22Rv1 (cell line): ENCODE results near the gene FOXP1.

Source experiments
- ZFX ChIP-seq: fragments of 450-650 bp; IDR thresholded peaks from 2 replicates; pipeline ENCODE4 v1.6.1; 2017; ENCODE audit warnings: antibody characterized with exemption, borderline replicate concordance
- TF ChIP-seq, protein P1 (sequence below): fragments of 450-650 bp; IDR thresholded peaks from 2 replicates; pipeline ENCODE4 v1.5.1; 2017; ENCODE audit warnings: mild to moderate bottlenecking

DNA sequence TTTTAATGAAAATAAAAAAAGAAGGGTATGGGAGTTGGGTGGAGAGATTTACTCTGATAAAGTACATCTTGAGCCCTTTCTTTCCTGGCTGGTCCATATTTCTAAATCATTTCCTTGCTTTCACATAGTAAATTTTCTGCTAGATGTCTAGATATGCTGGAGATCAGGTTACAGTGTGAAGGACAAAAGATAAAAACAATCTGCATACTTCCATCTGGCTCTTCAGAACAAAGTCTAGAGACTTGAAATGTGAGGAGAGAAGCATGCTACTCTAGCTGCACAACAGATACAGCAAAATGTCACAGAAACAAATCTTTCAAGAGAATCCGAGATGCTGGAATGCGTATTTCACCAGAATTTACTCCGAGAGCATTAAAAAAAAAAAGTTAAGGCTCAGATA lies 42.2 kb downstream of the FOXP1 start:
- TF ChIP-seq, protein P1, sequence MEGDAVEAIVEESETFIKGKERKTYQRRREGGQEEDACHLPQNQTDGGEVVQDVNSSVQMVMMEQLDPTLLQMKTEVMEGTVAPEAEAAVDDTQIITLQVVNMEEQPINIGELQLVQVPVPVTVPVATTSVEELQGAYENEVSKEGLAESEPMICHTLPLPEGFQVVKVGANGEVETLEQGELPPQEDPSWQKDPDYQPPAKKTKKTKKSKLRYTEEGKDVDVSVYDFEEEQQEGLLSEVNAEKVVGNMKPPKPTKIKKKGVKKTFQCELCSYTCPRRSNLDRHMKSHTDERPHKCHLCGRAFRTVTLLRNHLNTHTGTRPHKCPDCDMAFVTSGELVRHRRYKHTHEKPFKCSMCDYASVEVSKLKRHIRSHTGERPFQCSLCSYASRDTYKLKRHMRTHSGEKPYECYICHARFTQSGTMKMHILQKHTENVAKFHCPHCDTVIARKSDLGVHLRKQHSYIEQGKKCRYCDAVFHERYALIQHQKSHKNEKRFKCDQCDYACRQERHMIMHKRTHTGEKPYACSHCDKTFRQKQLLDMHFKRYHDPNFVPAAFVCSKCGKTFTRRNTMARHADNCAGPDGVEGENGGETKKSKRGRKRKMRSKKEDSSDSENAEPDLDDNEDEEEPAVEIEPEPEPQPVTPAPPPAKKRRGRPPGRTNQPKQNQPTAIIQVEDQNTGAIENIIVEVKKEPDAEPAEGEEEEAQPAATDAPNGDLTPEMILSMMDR, result no peak
- no peak for TF ChIP-seq ZFX
